Liver (tissue), 9 donors: ENCODE measurements around the gene TLE1. TPM values are rescaled to one million over a fixed set of nuclear protein-coding genes. Genes with fewer than 3 reads are reported as not detected.
A peak's percentile ranks its signal among the peaks of the same experiment; 100 is the strongest.

Source experiments
- DNase-seq: peaks from one replicate; pipeline ENCODE4 v3.0.0-alpha.2; 2017; ENCODE audit warnings: low spot score
- H3K27ac ChIP-seq, 2 donors: one replicate each; pipeline ENCODE4 v1.7.0; 2013; ENCODE audit warnings: inconsistent platforms in 2 of 2, low read length in 2 of 2, control low read depth in 1 of 2, low read depth in 1 of 2, mild to moderate bottlenecking in 1 of 2
- H3K27me3 ChIP-seq, 4 donors: one replicate each; pipeline versions ENCODE4 v1.6.1 to v1.7.0; 2013; ENCODE audit warnings: low read length in 3 of 4, inconsistent platforms in 1 of 4, mild to moderate bottlenecking in 1 of 4, moderate library complexity in 1 of 4; ENCODE audit not compliant: control insufficient read depth in 4 of 4, insufficient read depth in 4 of 4
- H3K36me3 ChIP-seq, 4 donors: one replicate each; pipeline versions ENCODE4 v1.6.1 to v1.7.0; 2013; ENCODE audit warnings: low read length in 3 of 4, mild to moderate bottlenecking in 3 of 4, low read depth in 1 of 4, moderate library complexity in 1 of 4; ENCODE audit not compliant: control insufficient read depth in 4 of 4, insufficient read depth in 3 of 4
- H3K4me1 ChIP-seq, 4 donors: one replicate each; pipeline versions ENCODE4 v1.6.1 to v1.7.0; 2013; ENCODE audit warnings: low read length in 3 of 4, mild to moderate bottlenecking in 3 of 4, moderate library complexity in 1 of 4; ENCODE audit not compliant: control insufficient read depth in 4 of 4, insufficient read depth in 4 of 4
- H3K4me3 ChIP-seq, 3 donors: one replicate each; pipeline versions ENCODE4 v1.6.1 to v1.7.0; 2013; ENCODE audit warnings: low read length in 3 of 3, control low read depth in 1 of 3, low read depth in 1 of 3, mild to moderate bottlenecking in 1 of 3
- H3K9ac ChIP-seq, 2 donors: one replicate each; pipeline ENCODE4 v1.7.0; 2013; ENCODE audit warnings: low read length in 2 of 2, mild to moderate bottlenecking in 2 of 2, moderate library complexity in 2 of 2, control low read depth in 1 of 2, low read depth in 1 of 2
- H3K9me3 ChIP-seq, 4 donors: one replicate each; pipeline versions ENCODE4 v1.6.1 to v1.7.0; 2013; ENCODE audit warnings: low read length in 3 of 4; ENCODE audit not compliant: control insufficient read depth in 4 of 4
- CTCF ChIP-seq: fragments of 150-350 bp; IDR thresholded peaks from 2 replicates; pipeline ENCODE4 v1.5.1; 2017; ENCODE audit warnings: improper control_type of control experiment, low read depth, low read length; ENCODE audit not compliant: missing input control
- EGR1 ChIP-seq, 2 donors: IDR thresholded peaks; 2 replicates each; pipeline ENCODE4 v1.6.1; 2016 to 2018; ENCODE audit warnings: antibody characterized with exemption in 2 of 2, low read depth in 2 of 2
- HNF4A ChIP-seq, 2 donors: conservative IDR thresholded peaks; 2 replicates each; pipeline ENCODE4 v1.6.1; 2016; ENCODE audit warnings: antibody characterized with exemption in 2 of 2, mild to moderate bottlenecking in 2 of 2
- HNF4G ChIP-seq: IDR thresholded peaks from 2 replicates; pipeline ENCODE4 v1.6.1; 2016; ENCODE audit warnings: antibody characterized with exemption
- NR2F2 ChIP-seq: IDR thresholded peaks from 2 replicates; pipeline ENCODE4 v1.6.1; 2016; ENCODE audit warnings: antibody characterized with exemption
- RAD21 ChIP-seq, 2 donors: IDR thresholded peaks; 2 replicates each; pipeline ENCODE4 v1.6.1; 2016; ENCODE audit warnings: antibody characterized with exemption in 2 of 2, mild to moderate bottlenecking in 2 of 2
- TAF1 ChIP-seq: conservative IDR thresholded peaks from 2 replicates; pipeline ENCODE4 v1.6.1; 2016; ENCODE audit warnings: antibody characterized with exemption, mild to moderate bottlenecking
- YY1 ChIP-seq: IDR thresholded peaks from 2 replicates; pipeline ENCODE4 v1.6.1; 2016; ENCODE audit warnings: antibody characterized with exemption, mild to moderate bottlenecking
- WGBS: extraction: QIAGEN DNeasy Blood & Tissue Kit; methylation state at CpG from one replicate; pipeline ENCODE4 v1.1.7; 2013; 5-methylcytosine and 5-hydroxymethylcytosine counted together
- polyA plus RNA-seq, 2 donors: library from polyadenylated mRNA; stranded (reverse) in 1 of 2; unstranded in 1 of 2; fragments of 200-250 nt in 1 of 2; fragments of >200 nt in 1 of 2; fragmentation: Nextera tagmentation in 1 of 2; extraction: Ambion mirVana in 1 of 2; gene quantifications; one replicate each; pipeline versions ENCODE4 v1.2.1 to v1.2.3, GENCODE V29; 2013 to 2015
- total RNA-seq, 2 donors: library from RNA; depleted of rRNA; stranded (reverse); fragments of >200 nt; gene quantifications; one replicate each; pipeline ENCODE4 v1.2.3, GENCODE V29; 2014
- TF ChIP-seq, protein P1 (sequence below): IDR thresholded peaks from 2 replicates; pipeline ENCODE4 v1.6.1; 2016; ENCODE audit warnings: antibody characterized with exemption, mild to moderate bottlenecking
- donor health status: healthy.
- donor health status: healthy.
- donor health status: healthy.
- donor health status: healthy.
- donor health status: healthy.

The TLE1 gene
- total and polyA plus RNA-seq, 4 donors: 25.2 to 45.4 (median 25.7) TPM

GRCh38 chr9:81629440-81629839, 59.9 kb downstream of the TLE1 start:
- Histone ChIP-seq H3K4me3 (no peak overlapping the region), H3K4me1 (peaks cover 0 to 8% (median 1%) of the 10 kb centered on the region in 4 donors), H3K27me3 (no peaks in the 10 kb centered on the region), H3K36me3 (peaks cover 2 to 17% (median 10%) of the 10 kb centered on the region in 4 donors), H3K9ac (no peak overlapping the region), H3K9me3 (no peaks in the 10 kb centered on the region), H3K27ac (no peak overlapping the region)
- TF ChIP-seq, protein P1, sequence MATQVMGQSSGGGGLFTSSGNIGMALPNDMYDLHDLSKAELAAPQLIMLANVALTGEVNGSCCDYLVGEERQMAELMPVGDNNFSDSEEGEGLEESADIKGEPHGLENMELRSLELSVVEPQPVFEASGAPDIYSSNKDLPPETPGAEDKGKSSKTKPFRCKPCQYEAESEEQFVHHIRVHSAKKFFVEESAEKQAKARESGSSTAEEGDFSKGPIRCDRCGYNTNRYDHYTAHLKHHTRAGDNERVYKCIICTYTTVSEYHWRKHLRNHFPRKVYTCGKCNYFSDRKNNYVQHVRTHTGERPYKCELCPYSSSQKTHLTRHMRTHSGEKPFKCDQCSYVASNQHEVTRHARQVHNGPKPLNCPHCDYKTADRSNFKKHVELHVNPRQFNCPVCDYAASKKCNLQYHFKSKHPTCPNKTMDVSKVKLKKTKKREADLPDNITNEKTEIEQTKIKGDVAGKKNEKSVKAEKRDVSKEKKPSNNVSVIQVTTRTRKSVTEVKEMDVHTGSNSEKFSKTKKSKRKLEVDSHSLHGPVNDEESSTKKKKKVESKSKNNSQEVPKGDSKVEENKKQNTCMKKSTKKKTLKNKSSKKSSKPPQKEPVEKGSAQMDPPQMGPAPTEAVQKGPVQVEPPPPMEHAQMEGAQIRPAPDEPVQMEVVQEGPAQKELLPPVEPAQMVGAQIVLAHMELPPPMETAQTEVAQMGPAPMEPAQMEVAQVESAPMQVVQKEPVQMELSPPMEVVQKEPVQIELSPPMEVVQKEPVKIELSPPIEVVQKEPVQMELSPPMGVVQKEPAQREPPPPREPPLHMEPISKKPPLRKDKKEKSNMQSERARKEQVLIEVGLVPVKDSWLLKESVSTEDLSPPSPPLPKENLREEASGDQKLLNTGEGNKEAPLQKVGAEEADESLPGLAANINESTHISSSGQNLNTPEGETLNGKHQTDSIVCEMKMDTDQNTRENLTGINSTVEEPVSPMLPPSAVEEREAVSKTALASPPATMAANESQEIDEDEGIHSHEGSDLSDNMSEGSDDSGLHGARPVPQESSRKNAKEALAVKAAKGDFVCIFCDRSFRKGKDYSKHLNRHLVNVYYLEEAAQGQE: no peak
- peak; percentile 79 for TF ChIP-seq YY1
- DNase-seq: no peak
- 61% methylated on average over 2 of the region's 2 CpGs for WGBS

GRCh38 chr9:81628897-81629296, 60.5 kb downstream of the TLE1 start:
- Histone ChIP-seq H3K4me1 (peaks cover 0 to 3% (median 1%) of the 10 kb centered on the region in 4 donors), H3K9ac (no peak overlapping the region), H3K4me3 (no peak overlapping the region), H3K36me3 (peaks cover 2 to 17% (median 9%) of the 10 kb centered on the region in 4 donors), H3K27me3 (no peaks in the 10 kb centered on the region), H3K9me3 (no peaks in the 10 kb centered on the region), H3K27ac (no peak overlapping the region)
- 90% methylated on average over 5 of the region's 5 CpGs for WGBS
- no peak for TF ChIP-seq EGR1 (IDR thresholded peaks at IDR 0.05; ENCODE audit: low read depth in 2 of 2)
- no peak for TF ChIP-seq TAF1
- TF ChIP-seq CTCF: no peak
- no peak for TF ChIP-seq HNF4G
- TF ChIP-seq, protein P1: no peak
- TF ChIP-seq RAD21 (IDR thresholded peaks at IDR 0.05): no peak
- DNase-seq: no peak

GRCh38 chr9:81627481-81627880, 61.9 kb downstream of the TLE1 start:
- 96% methylated on average over 3 of the region's 3 CpGs for WGBS
- no peak overlapping the region for H3K27ac ChIP-seq
- H3K9me3 ChIP-seq: no peaks in the 10 kb centered on the region
- no peak overlapping the region for H3K4me3 ChIP-seq
- H3K9ac ChIP-seq: no peak overlapping the region
- peaks cover 0 to 3% (median 1%) of the 10 kb centered on the region in 4 donors for H3K4me1 ChIP-seq
- H3K36me3 ChIP-seq: peaks cover 2 to 12% (median 3%) of the 10 kb centered on the region in 4 donors
- TF ChIP-seq HNF4A (conservative IDR thresholded peaks at IDR 0.05) (no peak), NR2F2 (no peak)
- TF ChIP-seq, protein P1: no peak
- no peaks in the 10 kb centered on the region for H3K27me3 ChIP-seq
- no peak for DNase-seq
